Measurements from ENCODE around the gene SST.

Gene SST

DNA sequence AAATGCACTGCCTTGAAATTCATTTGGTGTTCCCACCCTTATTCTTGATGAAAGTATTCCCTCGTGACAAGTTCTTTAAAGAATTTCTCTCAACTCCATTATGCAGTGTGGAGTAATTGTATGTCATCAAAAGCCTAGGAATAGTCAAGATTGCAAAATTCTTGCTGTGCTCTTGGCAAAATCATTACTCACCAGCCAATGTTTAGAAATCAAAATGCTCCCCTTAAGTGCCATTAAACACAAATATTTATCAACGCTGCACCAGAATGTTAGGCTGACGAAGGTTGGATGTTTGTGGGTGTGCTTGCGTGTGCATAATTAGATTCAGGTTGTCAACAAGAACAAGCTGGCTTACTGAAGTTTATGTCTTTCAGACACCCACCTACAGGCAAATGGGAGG, 40.5 kb downstream of the SST start:
- no peak overlapping the region for H3K4me3 Mint-ChIP-seq
- H3K9me3 Mint-ChIP-seq: no peaks in the 10 kb centered on the region
- H3K27ac Mint-ChIP-seq: no peak overlapping the region
- DNase-seq: no peak
- peaks cover 22% of the 10 kb centered on the region for H3K27me3 Mint-ChIP-seq
- no peaks in the 10 kb centered on the region for H3K4me1 Mint-ChIP-seq (ENCODE audit: low read depth)
- no peaks in the 10 kb centered on the region for H3K36me3 Mint-ChIP-seq (ENCODE audit: low read depth)

DNA sequence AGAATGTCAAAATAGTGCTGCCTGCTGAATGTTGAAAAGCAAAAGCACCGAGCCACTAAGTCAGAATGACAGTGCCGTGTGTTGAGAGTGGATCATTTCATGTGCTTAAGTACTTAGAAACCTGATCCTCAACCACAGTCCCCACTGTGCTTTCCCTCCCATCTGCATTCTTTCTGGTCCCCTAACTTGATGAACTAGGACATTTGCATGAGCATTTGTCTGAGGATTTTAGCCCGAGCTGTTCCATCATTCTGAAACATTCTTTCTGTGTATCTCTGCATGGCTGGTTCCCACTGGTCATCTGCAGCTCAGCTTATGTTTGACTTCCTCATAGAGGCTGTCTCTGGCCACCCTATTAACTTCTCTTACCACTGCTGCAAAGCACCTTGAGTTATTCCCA, 42.0 kb downstream of the SST start:
- no peak overlapping the region for H3K4me3 Mint-ChIP-seq
- no peak overlapping the region for H3K27ac Mint-ChIP-seq
- H3K9me3 Mint-ChIP-seq: no peaks in the 10 kb centered on the region
- DNase-seq: no peak
- no peaks in the 10 kb centered on the region for H3K36me3 Mint-ChIP-seq (ENCODE audit: low read depth)
- peaks cover 30% of the 10 kb centered on the region for H3K27me3 Mint-ChIP-seq
- no peaks in the 10 kb centered on the region for H3K4me1 Mint-ChIP-seq (ENCODE audit: low read depth)

- H3K4me3 Mint-ChIP-seq: no peak overlapping the region
Measured at GRCh38 chr3:187626581-187626980, 43.6 kb downstream of the SST start.

GRCh38 chr3:187624588-187624987, 45.6 kb downstream of the SST start:
- DNase-seq: no peak
- Mint-ChIP-seq H3K36me3 (ENCODE audit: low read depth) (no peaks in the 10 kb centered on the region), H3K27ac (no peak overlapping the region), H3K4me1 (ENCODE audit: low read depth) (no peaks in the 10 kb centered on the region), H3K27me3 (peaks cover 22% of the 10 kb centered on the region), H3K4me3 (no peak overlapping the region), H3K9me3 (no peaks in the 10 kb centered on the region)

More at GRCh38 chr3:187626581-187626980, 43.6 kb downstream of the SST start:
- Mint-ChIP-seq H3K4me1 (ENCODE audit: low read depth) (no peaks in the 10 kb centered on the region), H3K36me3 (ENCODE audit: low read depth) (no peaks in the 10 kb centered on the region), H3K27me3 (peaks cover 28% of the 10 kb centered on the region), H3K9me3 (no peaks in the 10 kb centered on the region), H3K27ac (no peak overlapping the region)
- no peak for DNase-seq

GRCh38 chr3:187623285-187623814, 46.8 kb downstream of the SST start:
- Mint-ChIP-seq H3K4me3 (no peak overlapping the region), H3K4me1 (ENCODE audit: low read depth) (no peaks in the 10 kb centered on the region), H3K27me3 (peaks cover 22% of the 10 kb centered on the region), H3K9me3 (no peaks in the 10 kb centered on the region), H3K27ac (no peak overlapping the region), H3K36me3 (ENCODE audit: low read depth) (no peaks in the 10 kb centered on the region)
- no peak for DNase-seq

- no peak overlapping the region for H3K4me3 Mint-ChIP-seq
- DNase-seq: no peak
- H3K27me3 Mint-ChIP-seq: peaks cover 22% of the 10 kb centered on the region
- no peaks in the 10 kb centered on the region for H3K4me1 Mint-ChIP-seq (ENCODE audit: low read depth)
- H3K9me3 Mint-ChIP-seq: no peaks in the 10 kb centered on the region
- no peaks in the 10 kb centered on the region for H3K36me3 Mint-ChIP-seq (ENCODE audit: low read depth)
- H3K27ac Mint-ChIP-seq: no peak overlapping the region
Measured at GRCh38 chr3:187621881-187622280, 48.3 kb downstream of the SST start.

- DNase-seq: no peak
- Mint-ChIP-seq H3K9me3 (no peaks in the 10 kb centered on the region), H3K27me3 (peaks cover 14% of the 10 kb centered on the region), H3K4me3 (no peak overlapping the region), H3K4me1 (ENCODE audit: low read depth) (peaks cover 1% of the 10 kb centered on the region), H3K36me3 (ENCODE audit: low read depth) (no peaks in the 10 kb centered on the region), H3K27ac (no peak overlapping the region)
Measured at GRCh38 chr3:187619461-187619860, 50.7 kb downstream of the SST start.
